ENCODE measurements around the gene FAM236B.
"Not testable (repeated sequence)": the region's sequence is repeated elsewhere in the genome, so short reads cannot be mapped to it uniquely, and the experiment has no call there.

The FAM236B gene

DNA sequence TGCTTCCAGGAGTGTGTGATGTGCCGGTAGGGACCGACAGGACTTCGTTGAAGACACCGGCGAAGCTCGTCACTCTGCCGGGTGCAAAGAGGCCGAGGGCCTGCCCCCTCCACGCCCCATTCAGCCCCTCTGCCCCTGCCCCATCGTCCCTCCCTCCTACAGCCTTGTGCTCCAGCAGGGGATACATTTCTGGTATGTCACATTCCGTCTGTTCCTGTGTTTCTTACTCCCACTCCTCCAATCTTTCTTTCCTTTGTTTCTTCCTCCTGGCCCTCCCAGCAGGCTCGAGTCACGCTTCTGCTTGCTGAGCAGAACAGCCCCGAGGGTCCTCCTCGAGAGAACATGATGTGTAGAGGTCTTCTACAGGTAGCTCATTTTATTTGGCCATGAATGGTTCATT, at the start of gene FAM236B:
Gene FAM236B (minus strand): TSS at position 101 of the 400 bp plus-strand sequence. CDS start 100 bp downstream, at position 1.
- not testable (repeated sequence) for DNase-seq (ENCODE audit: low read depth in 2 of 2)

DNA sequence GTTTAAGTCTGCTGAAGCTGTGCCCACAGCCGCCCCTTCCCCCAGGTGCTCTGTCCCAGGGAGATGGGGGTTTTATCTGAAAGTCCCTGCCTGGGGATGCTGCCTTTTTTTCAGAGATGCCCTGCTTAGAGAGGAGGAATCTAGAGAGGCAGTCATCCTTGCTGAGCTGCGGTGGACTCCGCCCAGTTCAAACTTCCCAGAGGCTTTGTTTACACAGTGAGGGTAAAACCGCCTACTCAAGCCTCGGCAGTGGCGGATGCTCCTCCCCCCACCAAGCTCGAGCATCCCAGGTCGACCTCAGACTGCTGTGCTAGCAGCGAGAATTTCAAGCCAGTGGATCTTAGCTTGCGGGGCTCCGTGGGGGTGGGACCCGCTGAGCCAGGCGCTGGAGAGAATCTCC, 48.2 kb upstream of the FAM236B start:
- not testable (repeated sequence) for DNase-seq (ENCODE audit: low read depth in 2 of 2)

GRCh38 chrX:72808110-72808509, 25.6 kb upstream of the FAM236B start, which contains the start of gene FAM236D:
TSS of gene FAM236D (minus strand) at chrX:72808210. CDS start at chrX:72808110, 100 bp downstream.
- not testable (repeated sequence) for DNase-seq (ENCODE audit: low read depth in 2 of 2)

GRCh38 chrX:72790390-72790789, 7.9 kb upstream of the FAM236B start:
- DNase-seq (ENCODE audit: low read depth in 2 of 2): not testable (repeated sequence)

GRCh38 chrX:72788142-72788541, 5.7 kb upstream of the FAM236B start:
- DNase-seq (ENCODE audit: low read depth in 2 of 2): not testable (repeated sequence)

GRCh38 chrX:72783964-72784363, 1.5 kb upstream of the FAM236B start:
- not testable (repeated sequence) for DNase-seq (ENCODE audit: low read depth in 2 of 2)

DNA sequence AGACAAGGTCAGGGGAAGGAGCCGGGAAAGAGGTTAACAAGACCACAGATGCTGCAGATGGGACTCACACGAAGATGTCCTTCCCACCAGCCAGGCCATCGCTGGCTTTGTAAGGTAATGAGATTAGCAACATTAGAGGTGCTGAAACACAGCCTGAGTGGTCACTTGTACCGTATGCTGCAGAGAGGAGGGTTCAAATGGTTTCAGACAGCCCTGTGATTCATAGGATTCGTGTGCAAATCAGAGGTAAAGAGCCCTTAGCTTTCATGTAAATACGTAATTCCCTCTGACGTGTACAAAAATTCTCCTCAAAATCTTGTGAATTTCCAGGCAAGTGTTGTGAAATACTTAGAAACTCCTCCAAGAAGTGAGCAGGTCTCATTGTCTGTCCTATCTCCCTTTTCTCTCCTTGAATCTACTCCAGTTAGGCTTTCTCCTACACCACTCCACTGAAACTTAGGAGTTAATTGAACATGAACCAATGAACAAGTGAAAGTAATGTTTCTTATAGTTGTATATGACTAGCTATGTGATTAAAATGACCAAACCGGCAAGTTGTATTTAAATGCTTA, 991 bp upstream of the FAM236B start:
- not testable (repeated sequence) for DNase-seq (ENCODE audit: low read depth in 2 of 2)

GRCh38 chrX:72778146-72778545, 4.3 kb downstream of the FAM236B start:
- not testable (repeated sequence) for DNase-seq (ENCODE audit: low read depth in 2 of 2)

- DNase-seq (ENCODE audit: low read depth in 2 of 2): not testable (repeated sequence)
These were observed 5.0 kb downstream of the FAM236B start for GRCh38 chrX:72777467-72777790.

GRCh38 chrX:72776653-72777466, 5.6 kb downstream of the FAM236B start, which contains the start of gene DMRTC1B:
TSS of gene DMRTC1B (plus strand) at chrX:72776890. CDS start at chrX:72845136, 68,246 bp downstream.
- not testable (repeated sequence) for DNase-seq (ENCODE audit: low read depth in 2 of 2)

DNA sequence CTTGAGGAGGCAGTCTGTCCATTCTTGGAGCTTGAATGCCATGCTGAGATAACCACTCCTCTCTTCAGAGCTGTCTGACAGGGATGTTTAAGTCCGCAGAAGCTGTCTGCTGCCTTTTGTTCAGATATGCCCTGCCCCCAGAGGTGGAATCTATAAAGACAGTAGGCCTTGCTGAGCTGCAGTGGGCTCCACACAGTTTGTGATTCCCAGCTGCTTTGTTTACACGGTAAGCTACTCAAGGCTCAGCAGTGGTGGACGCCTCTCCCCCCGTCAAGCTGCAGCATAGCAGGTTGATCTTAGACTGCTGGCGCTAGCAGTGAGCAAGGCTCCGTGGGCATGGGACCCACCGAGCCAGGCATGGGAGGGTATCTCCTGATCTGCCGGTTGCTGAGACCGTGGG, 22.0 kb downstream of the FAM236B start:
- not testable (repeated sequence) for DNase-seq (ENCODE audit: low read depth in 2 of 2)

DNA sequence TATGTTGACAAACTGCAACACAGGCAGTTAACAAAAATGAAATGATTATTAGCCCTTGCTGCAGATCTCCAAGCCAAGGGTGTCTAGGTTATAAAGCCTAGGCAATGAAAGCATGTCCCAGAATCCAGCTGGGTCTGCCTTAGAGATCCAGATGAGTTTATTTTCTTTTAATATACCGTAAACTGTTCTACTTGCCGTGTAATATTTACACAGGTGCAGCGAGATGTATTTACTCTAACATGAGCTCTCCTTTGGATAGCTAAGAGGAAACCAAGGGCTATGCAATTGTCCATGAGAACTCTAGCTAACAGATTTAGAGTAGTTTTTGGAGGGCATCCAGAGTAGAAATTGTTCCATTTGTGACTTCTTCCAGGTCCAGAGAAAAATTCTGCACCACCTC, 33.9 kb downstream of the FAM236B start:
- not testable (repeated sequence) for DNase-seq (ENCODE audit: low read depth in 2 of 2)

DNA sequence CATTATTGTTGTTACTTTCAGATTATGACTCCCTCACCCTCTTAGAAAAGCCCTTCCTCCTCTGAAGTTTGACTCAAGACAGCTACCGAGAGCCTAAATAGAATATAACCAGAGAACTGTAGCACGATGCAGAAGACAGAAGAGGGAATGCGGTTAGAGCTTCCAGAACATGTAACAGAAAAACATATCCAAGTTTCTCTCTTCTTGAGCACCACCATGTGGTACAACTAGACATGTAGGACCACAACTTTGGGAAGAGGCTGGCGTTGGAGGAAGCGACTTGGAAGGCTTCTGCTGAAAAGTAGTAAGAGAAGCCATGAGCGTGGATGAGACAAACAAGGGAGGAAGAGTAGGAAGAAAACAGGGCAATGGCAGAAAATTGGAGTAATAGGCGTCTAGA, 36.9 kb downstream of the FAM236B start:
- not testable (repeated sequence) for DNase-seq (ENCODE audit: low read depth in 2 of 2)

DNA sequence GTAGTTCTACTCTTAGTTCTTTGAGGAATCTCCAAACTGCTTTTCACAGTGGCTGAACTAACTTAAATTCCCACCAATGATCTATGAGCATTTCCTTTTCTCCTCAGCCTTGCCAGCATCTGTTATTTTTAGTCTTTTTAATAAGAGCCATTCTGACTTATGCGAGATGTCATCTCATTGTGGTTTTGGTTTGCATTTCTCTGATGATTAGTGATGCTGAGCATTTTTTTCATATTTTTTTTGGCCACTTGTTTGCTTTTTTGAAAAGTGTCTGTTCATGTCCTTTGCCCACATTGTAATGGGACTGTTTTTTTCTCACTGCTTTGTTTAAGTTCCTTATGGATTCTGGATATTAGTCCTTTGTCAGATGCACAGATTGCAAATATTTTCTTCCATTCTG, 46.9 kb downstream of the FAM236B start:
- DNase-seq (ENCODE audit: low read depth in 2 of 2): no peak

GRCh38 chrX:72733636-72734035, 48.8 kb downstream of the FAM236B start:
- not testable (repeated sequence) for DNase-seq (ENCODE audit: low read depth in 2 of 2)

All from stimulated activated CD4-positive, alpha-beta T cell treated with anti-CD3 and anti-CD28 coated beads, Interleukin-15, amount 100 ng/mL, for 48 hours (primary cell).